K562 (cell line): ENCODE measurements around the gene ZNF615. TPM values are rescaled to one million over a fixed set of nuclear protein-coding genes. Genes with fewer than 3 reads are reported as not detected.
A peak's percentile ranks its signal among the peaks of the same experiment; 100 is the strongest.

Experiments used
- CBX2 ChIP-seq: fragments of 200-600 bp; sonication (generic); IDR thresholded peaks from one replicate; pipeline ENCODE4 v1.6.1; 2012; ENCODE audit warnings: mild to moderate bottlenecking, low read length, inconsistent platforms; ENCODE audit not compliant: insufficient read depth, poor library complexity, severe bottlenecking
- CREB3L1 ChIP-seq: fragments of 450-650 bp; IDR thresholded peaks from 2 replicates; pipeline ENCODE4 v1.6.1; 2014; ENCODE audit warnings: low read depth, mild to moderate bottlenecking, moderate library complexity, borderline replicate concordance
- HNRNPUL1 ChIP-seq: fragments of 200-400 bp; formaldehyde crosslinking; IDR thresholded peaks from 2 replicates; pipeline ENCODE4 v1.6.1; 2017; ENCODE audit warnings: low read length
- KLF13 ChIP-seq: fragments of 450-650 bp; IDR thresholded peaks from 2 replicates; pipeline ENCODE4 v1.6.1; 2016; ENCODE audit warnings: missing genetic modification characterization, low read depth, mild to moderate bottlenecking, missing compliant biosample characterization, moderate library complexity, borderline replicate concordance
- MNT ChIP-seq, 2 experiments: fragments of 450-650 bp; conservative IDR thresholded peaks; 2 replicates each; pipeline ENCODE4 v1.6.1; 2017; ENCODE audit warnings: mild to moderate bottlenecking in 2 of 2, moderate library complexity in 2 of 2
- NFE2L1 ChIP-seq: fragments of 450-650 bp; IDR thresholded peaks from 2 replicates; pipeline ENCODE4 v1.6.1; 2016; ENCODE audit warnings: missing genetic modification characterization, low read depth, mild to moderate bottlenecking, missing compliant biosample characterization, moderate library complexity, borderline replicate concordance
- RAD21 ChIP-seq, 2 experiments: fragments of 250-450 bp in 1 of 2; fragments of 450-650 bp in 1 of 2; sonication (Bioruptor Pico) in 1 of 2; formaldehyde crosslinking in 1 of 2; IDR thresholded peaks in 1 of 2; conservative IDR thresholded peaks in 1 of 2; 2 replicates each; pipeline versions ENCODE4 v1.4.0 to v1.8.0; 2020 to 2022; ENCODE audit warnings: mild to moderate bottlenecking in 2 of 2, moderate library complexity in 1 of 2
- SAFB ChIP-seq: fragments of 200-400 bp; formaldehyde crosslinking; IDR thresholded peaks from 2 replicates; pipeline ENCODE4 v1.6.1; 2017; ENCODE audit warnings: low read depth, low read length, borderline replicate concordance
- SMARCA4 ChIP-seq: fragments of 450-650 bp; IDR thresholded peaks from 2 replicates; pipeline ENCODE4 v1.6.1; 2016
- ZBTB11 ChIP-seq, 3 experiments: fragments of 200-800 bp in 1 of 3; fragments of 250-450 bp in 1 of 3; fragments of 450-650 bp in 1 of 3; sonication (Bioruptor Pico) in 1 of 3; sonication (Bioruptor generic) in 1 of 3; formaldehyde crosslinking in 1 of 3; IDR thresholded peaks; 2 replicates each; pipeline versions ENCODE4 v1.6.1 to v1.8.0; 2016 to 2022; ENCODE audit warnings: mild to moderate bottlenecking in 2 of 3, missing genetic modification characterization in 2 of 3, missing compliant biosample characterization in 1 of 3, moderate library complexity in 1 of 3
- ZBTB9 ChIP-seq: fragments of 450-650 bp; formaldehyde crosslinking; IDR thresholded peaks from 2 replicates; pipeline ENCODE4 v1.4.0; 2020; ENCODE audit warnings: mild to moderate bottlenecking, moderate library complexity
- ZFP1 ChIP-seq: fragments of 450-650 bp; formaldehyde crosslinking; IDR thresholded peaks from 2 replicates; pipeline ENCODE4 v1.4.0; 2020; ENCODE audit warnings: mild to moderate bottlenecking, mixed read lengths
- ZNF124 ChIP-seq: sonication (generic); formaldehyde crosslinking; IDR thresholded peaks from 2 replicates; pipeline ENCODE4 v1.8.1; 2022; ENCODE audit warnings: missing genetic modification reagents
- ZNF175 ChIP-seq: fragments of 200-800 bp; sonication (Bioruptor generic); IDR thresholded peaks from 2 replicates; pipeline ENCODE4 v1.6.1; 2016; ENCODE audit warnings: low read depth, mild to moderate bottlenecking, missing genetic modification characterization, missing compliant biosample characterization
- ZNF253 ChIP-seq: fragments of 250-450 bp; sonication (Bioruptor Pico); conservative IDR thresholded peaks from 2 replicates; pipeline ENCODE4 v1.6.1; 2021; ENCODE audit warnings: mild to moderate bottlenecking
- ZNF436 ChIP-seq: fragments of 250-450, 450-650 bp; sonication (Bioruptor Pico); formaldehyde crosslinking; IDR thresholded peaks from 2 replicates; pipeline ENCODE4 v1.7.0; 2020; ENCODE audit warnings: mild to moderate bottlenecking
- ZNF644 ChIP-seq: fragments of 200-800 bp; sonication (Bioruptor generic); IDR thresholded peaks from 2 replicates; pipeline ENCODE4 v1.6.1; 2016; ENCODE audit warnings: low read depth, missing genetic modification characterization, missing compliant biosample characterization
- polyA plus RNA-seq, 8 experiments: library from polyadenylated mRNA; depleted of rRNA in 4 of 8; stranded (reverse) in 5 of 8; unstranded in 3 of 8; fragments of >200 nt; fragmentation: Nextera tagmentation in 2 of 8; fragmentation: Illumina TruSeq in 1 of 8; extraction: Ambion mirVana in 2 of 8; extraction: Trizol in 1 of 8; gene quantifications; 2 replicates each; pipeline versions ENCODE4 v1.2.1 to v1.2.3, GENCODE V29; 2011 to 2014; ENCODE audit warnings: inconsistent platforms in 1 of 8, missing spikeins in 1 of 8
- total RNA-seq, 7 experiments: library from RNA; depleted of rRNA in 6 of 7; stranded (reverse); fragments of >200 nt in 6 of 7; fragmentation: Illumina TruSeq in 2 of 7; extraction: Trizol in 2 of 7; gene quantifications; 2 replicates each; pipeline versions ENCODE4 v1.2.1 to v1.2.3, GENCODE V29; 2011 to 2021; ENCODE audit warnings: low replicate concordance in 1 of 7

Gene ZNF615
- total and polyA plus RNA-seq, 9 of the 15 experiments (the other 6 are each of a cell fraction or from before 2014, with no cell fraction given), result 1.2 to 4.4 (median 2.7) TPM

GRCh38 chr19:52048555-52049501 is 40.8 kb upstream of the ZNF615 start, which contains the start of gene ZNF432 (continued):
- peak; percentile 71; the same call in 1 of the 2 replicates for TF ChIP-seq CREB3L1
- TF ChIP-seq SAFB, result no peak
- no peak for TF ChIP-seq HNRNPUL1
- no peak for TF ChIP-seq NFE2L1
- 0 out of 2 replicates have a peak, but pooled peaks have one; percentile 67 for TF ChIP-seq ZNF644
- no peak for TF ChIP-seq KLF13 (tag)
- TF ChIP-seq ZNF124 (CRISPR knock-in tag), result no peak
- TF ChIP-seq ZFP1, result no peak
- peak; percentile 33; the same call in 1 of the 2 replicates for TF ChIP-seq ZNF175 (CRISPR knock-in tag)
- peak in 1 of 3 experiments; percentile 80; a peak in 2 of 6 replicates for TF ChIP-seq ZBTB11 (CRISPR knock-in tag; IDR thresholded peaks at IDR 0.05)
- 0 out of 2 replicates have a peak, but pooled peaks have one; percentile 46 for TF ChIP-seq ZBTB9
- TF ChIP-seq CBX2, result no peak
- TF ChIP-seq SMARCA4, result peak; percentile 14; the same call in 1 of the 2 replicates
- no peak for TF ChIP-seq RAD21 (CRISPR knock-in tag; conservative IDR thresholded peaks at IDR 0.05 in 1 of 2, IDR thresholded peaks at IDR 0.05 in 1 of 2)
- TF ChIP-seq ZNF436, result no peak
- TF ChIP-seq ZNF253 (CRISPR knock-in tag), result no peak
- peak; percentile 59 to 76 for TF ChIP-seq MNT (conservative IDR thresholded peaks at IDR 0.05)
